Ovary (tissue), 3 donors: Measurements from ENCODE around the gene NT5C2.

ENCODE experiments used
- CTCF ChIP-seq, 3 donors: fragments of 450-650 bp in 2 of 3; fragments of 200-600 bp in 1 of 3; IDR thresholded peaks; one replicate each; pipeline versions ENCODE4 v1.5.1 to v1.8.0; 2016 to 2022; ENCODE audit warnings: antibody characterized with exemption in 3 of 3, mild to moderate bottlenecking in 1 of 3
- EP300 ChIP-seq: sonication (generic); formaldehyde crosslinking; IDR thresholded peaks from one replicate; pipeline ENCODE4 v1.6.1; 2017; ENCODE audit warnings: antibody characterized with exemption
- POLR2A ChIP-seq: fragments of 450-650 bp; IDR thresholded peaks from one replicate; pipeline ENCODE4 v1.6.1; 2017; ENCODE audit warnings: antibody characterized with exemption, mild to moderate bottlenecking, moderate library complexity
- donor health status: DM: no; HTN: no; CAD: no.

DNA sequence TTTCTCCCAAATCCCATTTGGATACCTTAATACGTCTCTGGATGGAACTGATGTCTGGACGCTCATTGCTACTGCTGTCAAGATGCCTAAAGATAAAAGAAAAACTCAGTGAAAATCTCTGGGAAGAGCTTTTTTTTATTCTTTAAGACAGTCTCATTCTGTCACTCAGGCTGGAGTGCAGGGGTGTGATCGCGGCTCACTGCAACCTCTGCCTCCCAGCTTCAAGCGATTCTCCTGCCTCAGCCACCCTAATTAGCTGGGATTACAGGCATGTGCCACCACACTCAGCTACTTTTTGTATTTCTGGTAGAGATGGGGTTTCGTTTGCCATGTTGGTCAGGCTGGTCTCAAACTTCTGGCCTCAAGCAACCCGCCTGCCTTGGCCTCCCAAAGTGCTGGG lies 102.2 kb downstream of the NT5C2 start:
- no peak for TF ChIP-seq CTCF (IDR thresholded peaks at IDR 0.05)
- no peak for TF ChIP-seq POLR2A
- TF ChIP-seq EP300: no peak
